HL-60 (cell line): ENCODE results near the gene AP3D1.

Experiments
- DNase-seq, 2 experiments: peaks; one replicate each; pipeline ENCODE4 v3.0.0-alpha.2; 2010 to 2020; ENCODE audit warnings: low read depth in 1 of 2, low spot score in 1 of 2
- H3K27ac ChIP-seq: fragments of 250-450 bp; sonication (Bioruptor Pico); replicated peaks from 2 replicates; pipeline ENCODE4 v1.5.1; 2020; ENCODE audit warnings: mild to moderate bottlenecking, moderate library complexity
- H3K27me3 ChIP-seq: fragments of 250-450 bp; sonication (Bioruptor Pico); 2 replicates; pipeline ENCODE4 v1.5.1; 2021; ENCODE audit warnings: mild to moderate bottlenecking, moderate library complexity; ENCODE audit not compliant: insufficient read depth, poor library complexity, severe bottlenecking
- H3K4me3 ChIP-seq: replicated peaks from 2 replicates; pipeline ENCODE4 v1.5.1; 2011; ENCODE audit warnings: mild to moderate bottlenecking, control low read depth, low read length; ENCODE audit not compliant: insufficient read depth
- CTCF ChIP-seq: IDR thresholded peaks from one replicate; pipeline ENCODE4 v1.5.1; 2011; ENCODE audit warnings: low read length, control low read depth, inconsistent platforms; ENCODE audit not compliant: insufficient read depth
- GABPA ChIP-seq: IDR thresholded peaks from 2 replicates; pipeline ENCODE4 v1.6.1; 2012; ENCODE audit warnings: low read depth
- POLR2AphosphoS5 ChIP-seq: IDR thresholded peaks from 2 replicates; pipeline ENCODE4 v1.6.1; 2012; ENCODE audit warnings: low read depth
- REST ChIP-seq: IDR thresholded peaks from 2 replicates; pipeline ENCODE4 v1.6.1; 2012; ENCODE audit warnings: low read depth; ENCODE audit not compliant: insufficient replicate concordance
- SPI1 ChIP-seq: IDR thresholded peaks from 2 replicates; pipeline ENCODE4 v1.6.1; 2012; ENCODE audit warnings: low read depth, mild to moderate bottlenecking, borderline replicate concordance

Gene AP3D1

GRCh38 chr19:2119921-2120785 lies 31.2 kb downstream of the AP3D1 start:
- no peak for TF ChIP-seq GABPA
- no peak for TF ChIP-seq SPI1
- no peak for TF ChIP-seq REST
- TF ChIP-seq POLR2AphosphoS5: no peak
- TF ChIP-seq CTCF: no peak
- no peak overlapping the region for H3K27ac ChIP-seq
- H3K4me3 ChIP-seq: no peak overlapping the region
- no peaks in the 10 kb centered on the region for H3K27me3 ChIP-seq
- DNase-seq: no peak

- TF ChIP-seq GABPA (no peak), REST (no peak), CTCF (no peak), SPI1 (no peak), POLR2AphosphoS5 (no peak)
- Histone ChIP-seq H3K27ac (no peak overlapping the region), H3K27me3 (no peaks in the 10 kb centered on the region), H3K4me3 (no peak overlapping the region)
- DNase-seq: no peak
Measured at GRCh38 chr19:2118438-2118837, 32.9 kb downstream of the AP3D1 start.

GRCh38 chr19:2117215-2117960 lies 34.0 kb downstream of the AP3D1 start:
- no peak overlapping the region for H3K4me3 ChIP-seq
- DNase-seq: no peak
- TF ChIP-seq CTCF: no peak
- no peak for TF ChIP-seq REST
- H3K27ac ChIP-seq: no peak overlapping the region
- H3K27me3 ChIP-seq: no peaks in the 10 kb centered on the region
